GM23338 (cell line): ENCODE measurements around the gene CIAPIN1. TPM values are rescaled to one million over a fixed set of nuclear protein-coding genes. Genes with fewer than 3 reads are reported as not detected.

Experiments used
- ATAC-seq: fragments of 200-7000 bp; cut with Tn5 transposase; 3 replicates; pipeline ENCODE4 v1.9.1; 2020
- DNase-seq: peaks from one replicate; pipeline ENCODE4 v3.0.0-alpha.2; 2015; ENCODE audit warnings: low spot score
- H2AFZ ChIP-seq: fragments of 200-600 bp; sonication (generic); 2 replicates; pipeline ENCODE4 v1.8.0; 2016; ENCODE audit warnings: antibody characterized with exemption, mild to moderate bottlenecking, moderate library complexity
- H3F3A ChIP-seq: fragments of 200-600 bp; sonication (generic); replicated peaks from 2 replicates; pipeline ENCODE4 v1.8.0; 2017; ENCODE audit warnings: antibody characterized with exemption, mixed run types, low read depth
- H3K27ac ChIP-seq: fragments of 200-600 bp; sonication (generic); 2 replicates; pipeline ENCODE4 v1.6.1; 2016; ENCODE audit warnings: low read depth
- H3K27me3 ChIP-seq: fragments of 200-600 bp; sonication (generic); 2 replicates; pipeline ENCODE4 v1.8.0; 2016; ENCODE audit warnings: mild to moderate bottlenecking, mixed run types, moderate library complexity; ENCODE audit not compliant: insufficient read depth
- H3K36me3 ChIP-seq: fragments of 200-600 bp; sonication (generic); 2 replicates; pipeline ENCODE4 v1.8.0; 2016; ENCODE audit warnings: mild to moderate bottlenecking; ENCODE audit not compliant: insufficient read depth
- H3K4me1 ChIP-seq: fragments of 200-600 bp; sonication (generic); 2 replicates; pipeline ENCODE4 v1.8.0; 2016; ENCODE audit warnings: mild to moderate bottlenecking, moderate library complexity; ENCODE audit not compliant: insufficient read depth
- H3K4me2 ChIP-seq: fragments of 200-600 bp; sonication (generic); 2 replicates; pipeline ENCODE4 v1.7.1; 2017; ENCODE audit warnings: mixed run types
- H3K4me3 ChIP-seq: fragments of 200-600 bp; sonication (generic); 2 replicates; pipeline ENCODE4 v1.6.1; 2016; ENCODE audit warnings: mixed run types
- H3K79me2 ChIP-seq: fragments of 200-600 bp; sonication (generic); replicated peaks from 2 replicates; pipeline ENCODE4 v1.8.0; 2017; ENCODE audit warnings: mild to moderate bottlenecking; ENCODE audit not compliant: insufficient read depth
- H3K9me2 ChIP-seq: fragments of 200-600 bp; sonication (generic); 2 replicates; pipeline ENCODE4 v1.8.0; 2017; ENCODE audit not compliant: insufficient read depth
- H4K20me1 ChIP-seq: fragments of 200-600 bp; sonication (generic); replicated peaks from 2 replicates; pipeline ENCODE4 v1.8.0; 2017; ENCODE audit warnings: mild to moderate bottlenecking; ENCODE audit not compliant: insufficient read depth
- H3K27ac Mint-ChIP-seq: 2 replicates; pipeline ENCODE4 v1.8.0; 2020; ENCODE audit warnings: inconsistent platforms, mild to moderate bottlenecking, moderate library complexity, mixed read lengths
- H3K27me3 Mint-ChIP-seq: 3 replicates; pipeline ENCODE4 v1.8.0; 2022; ENCODE audit warnings: low read depth, mild to moderate bottlenecking, moderate library complexity, mixed read lengths, inconsistent platforms; ENCODE audit not compliant: insufficient read depth, poor library complexity
- H3K36me3 Mint-ChIP-seq: 3 replicates; pipeline ENCODE4 v1.8.0; 2021; ENCODE audit warnings: low read depth, mild to moderate bottlenecking, inconsistent platforms, moderate library complexity, mixed read lengths
- H3K4me1 Mint-ChIP-seq: 3 replicates; pipeline ENCODE4 v1.8.0; 2020; ENCODE audit warnings: mild to moderate bottlenecking, inconsistent platforms, mixed read lengths
- H3K4me3 Mint-ChIP-seq: 3 replicates; pipeline ENCODE4 v1.8.0; 2021; ENCODE audit warnings: moderate library complexity, mild to moderate bottlenecking, inconsistent platforms, mixed read lengths
- H3K9me3 Mint-ChIP-seq: 3 replicates; pipeline ENCODE4 v1.8.0; 2020; ENCODE audit warnings: moderate library complexity, mild to moderate bottlenecking, inconsistent platforms, mixed read lengths
- CREB1 ChIP-seq: fragments of 250-450 bp; sonication (Bioruptor Pico); IDR thresholded peaks from 2 replicates; pipeline ENCODE4 v1.5.0; 2020; ENCODE audit warnings: low read depth, mild to moderate bottlenecking, moderate library complexity
- EZH2phosphoT487 ChIP-seq: fragments of 200-600 bp; sonication (generic); IDR thresholded peaks from one replicate; pipeline ENCODE4 v1.8.1; 2018; ENCODE audit warnings: antibody characterized with exemption; ENCODE audit not compliant: unreplicated experiment
- ZNF331 ChIP-seq: fragments of 250-450 bp; sonication (Bioruptor Pico); IDR thresholded peaks from 2 replicates; pipeline ENCODE4 v1.5.0; 2020; ENCODE audit warnings: low read depth, mild to moderate bottlenecking, moderate library complexity
- ZNF462 ChIP-seq: fragments of 250-450 bp; sonication (Bioruptor Pico); IDR thresholded peaks from 2 replicates; pipeline ENCODE4 v1.5.0; 2020; ENCODE audit warnings: mild to moderate bottlenecking, moderate library complexity
- polyA plus RNA-seq: library from polyadenylated mRNA; unstranded; fragments of >200 nt; fragmentation: Nextera tagmentation; extraction: Ambion mirVana; gene quantifications from 2 replicates; pipeline ENCODE4 v1.2.1, GENCODE V29; 2016
- total RNA-seq: library from RNA; depleted of rRNA; stranded (reverse); fragments of >200 nt; shearing (Covaris generic); gene quantifications from 2 replicates; pipeline ENCODE4 v1.2.3, GENCODE V29; 2014
- TF ChIP-seq, protein P1 (sequence below), 2 experiments: fragments of 200-600 bp in 1 of 2; sonication (generic) in 1 of 2; conservative IDR thresholded peaks; 2 replicates each; pipeline versions ENCODE4 v1.5.1 to v1.6.1; 2016 to 2017; ENCODE audit warnings: antibody characterized with exemption in 2 of 2, low read depth in 2 of 2, mild to moderate bottlenecking in 2 of 2, moderate library complexity in 1 of 2
- TF ChIP-seq, protein P2 (sequence below): IDR thresholded peaks from 2 replicates; pipeline ENCODE4 v1.6.1; 2016; ENCODE audit warnings: antibody characterized with exemption
- TF ChIP-seq, protein P3 (sequence below): IDR thresholded peaks from one replicate; pipeline ENCODE4 v1.6.1; 2018; ENCODE audit warnings: antibody characterized with exemption; ENCODE audit not compliant: unreplicated experiment

CIAPIN1 gene
- total and polyA plus RNA-seq, 2 experiments from 2014 or later = 36.5 to 75.4 TPM

DNA sequence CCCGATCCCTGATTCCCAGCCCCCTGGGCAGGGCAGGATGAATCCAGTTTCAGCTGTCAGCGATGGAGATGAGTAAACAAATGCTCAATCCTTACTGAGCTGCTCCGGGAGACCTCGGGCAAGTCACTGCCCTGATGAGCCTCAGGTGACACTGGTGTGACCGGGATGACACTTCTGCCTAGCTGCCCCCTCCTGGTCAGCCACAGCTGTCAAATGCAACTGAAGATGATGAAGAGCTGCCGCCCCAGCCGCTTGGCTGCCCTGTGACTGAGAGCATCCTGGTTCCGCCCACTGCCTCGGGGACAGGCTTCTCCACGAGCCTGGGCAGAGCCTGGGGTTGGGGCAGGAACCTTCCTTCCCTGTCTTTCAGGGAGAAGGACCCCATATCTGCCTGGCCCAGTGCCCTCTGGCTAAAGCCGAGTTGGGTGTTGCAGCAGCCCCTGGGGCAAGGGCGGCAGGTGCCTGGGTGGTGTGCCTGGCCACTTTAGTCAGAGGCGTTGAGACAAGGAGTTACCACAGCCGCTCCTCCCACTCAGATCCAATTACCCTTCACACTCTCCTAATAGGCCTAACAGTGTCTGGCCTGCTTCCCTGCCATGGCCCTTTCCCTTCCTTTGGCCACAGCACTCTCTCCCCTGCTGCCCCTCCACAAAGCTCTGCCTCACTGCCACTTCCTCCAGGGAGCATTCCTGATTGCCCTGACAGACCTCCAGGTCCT lies 37.2 kb downstream of the CIAPIN1 start:
- TF ChIP-seq, protein P1, sequence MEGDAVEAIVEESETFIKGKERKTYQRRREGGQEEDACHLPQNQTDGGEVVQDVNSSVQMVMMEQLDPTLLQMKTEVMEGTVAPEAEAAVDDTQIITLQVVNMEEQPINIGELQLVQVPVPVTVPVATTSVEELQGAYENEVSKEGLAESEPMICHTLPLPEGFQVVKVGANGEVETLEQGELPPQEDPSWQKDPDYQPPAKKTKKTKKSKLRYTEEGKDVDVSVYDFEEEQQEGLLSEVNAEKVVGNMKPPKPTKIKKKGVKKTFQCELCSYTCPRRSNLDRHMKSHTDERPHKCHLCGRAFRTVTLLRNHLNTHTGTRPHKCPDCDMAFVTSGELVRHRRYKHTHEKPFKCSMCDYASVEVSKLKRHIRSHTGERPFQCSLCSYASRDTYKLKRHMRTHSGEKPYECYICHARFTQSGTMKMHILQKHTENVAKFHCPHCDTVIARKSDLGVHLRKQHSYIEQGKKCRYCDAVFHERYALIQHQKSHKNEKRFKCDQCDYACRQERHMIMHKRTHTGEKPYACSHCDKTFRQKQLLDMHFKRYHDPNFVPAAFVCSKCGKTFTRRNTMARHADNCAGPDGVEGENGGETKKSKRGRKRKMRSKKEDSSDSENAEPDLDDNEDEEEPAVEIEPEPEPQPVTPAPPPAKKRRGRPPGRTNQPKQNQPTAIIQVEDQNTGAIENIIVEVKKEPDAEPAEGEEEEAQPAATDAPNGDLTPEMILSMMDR (conservative IDR thresholded peaks at IDR 0.05; ENCODE audit: low read depth in 2 of 2) = peak in 1 of 2 experiments; percentile 37; a peak in 1 of 4 replicates
- no peak for TF ChIP-seq ZNF331 (CRISPR knock-in tag)
- Histone ChIP-seq H3K36me3 (no peaks in the 10 kb centered on the region), H3K4me3 (no peak overlapping the region), H3K27me3 (no peaks in the 10 kb centered on the region), H3F3A (no peaks in the 10 kb centered on the region), H2AFZ (no peak overlapping the region), H3K4me2 (no peak overlapping the region), H3K4me1 (no peaks in the 10 kb centered on the region), H3K9me2 (0 out of 2 replicates have a peak, but pooled peaks cover 4% of the 10 kb centered on the region), H3K79me2 (no peaks in the 10 kb centered on the region), H3K27ac (no peak overlapping the region), H4K20me1 (no peaks in the 10 kb centered on the region)
- ATAC-seq (peak; percentile 71), DNase-seq (no peak)
- Mint-ChIP-seq H3K9me3 (no peaks in the 10 kb centered on the region), H3K36me3 (no peaks in the 10 kb centered on the region), H3K27ac (no peak overlapping the region), H3K27me3 (peaks cover 3% of the 10 kb centered on the region), H3K4me3 (no peak overlapping the region), H3K4me1 (peaks cover 5% of the 10 kb centered on the region; the same call in 1 of the 3 replicates)

- H3K27me3 Mint-ChIP-seq = peaks cover 9% of the 10 kb centered on the region
- no peak for ATAC-seq
- no peaks in the 10 kb centered on the region for H4K20me1 ChIP-seq
- H3K36me3 Mint-ChIP-seq = no peaks in the 10 kb centered on the region
- H3K27ac ChIP-seq = no peak overlapping the region
- no peak overlapping the region for H3K4me2 ChIP-seq
- H3K36me3 ChIP-seq = no peaks in the 10 kb centered on the region
- no peak overlapping the region for H3K27ac Mint-ChIP-seq
- H3K4me3 ChIP-seq = no peak overlapping the region
- no peaks in the 10 kb centered on the region for H3F3A ChIP-seq
- H3K4me3 Mint-ChIP-seq = no peak overlapping the region; the same call in 2 of the 3 replicates
- H2AFZ ChIP-seq = no peak overlapping the region
- DNase-seq = no peak
- no peaks in the 10 kb centered on the region for H3K27me3 ChIP-seq
- 0 out of 2 replicates have a peak, but pooled peaks cover 4% of the 10 kb centered on the region for H3K9me2 ChIP-seq
- H3K4me1 ChIP-seq = no peaks in the 10 kb centered on the region
- H3K79me2 ChIP-seq = no peaks in the 10 kb centered on the region
- no peaks in the 10 kb centered on the region for H3K9me3 Mint-ChIP-seq
- H3K4me1 Mint-ChIP-seq = peaks cover 5% of the 10 kb centered on the region; the same call in 1 of the 3 replicates
- TF ChIP-seq CREB1 (CRISPR knock-in tag) = no peak
- TF ChIP-seq, protein P2, sequence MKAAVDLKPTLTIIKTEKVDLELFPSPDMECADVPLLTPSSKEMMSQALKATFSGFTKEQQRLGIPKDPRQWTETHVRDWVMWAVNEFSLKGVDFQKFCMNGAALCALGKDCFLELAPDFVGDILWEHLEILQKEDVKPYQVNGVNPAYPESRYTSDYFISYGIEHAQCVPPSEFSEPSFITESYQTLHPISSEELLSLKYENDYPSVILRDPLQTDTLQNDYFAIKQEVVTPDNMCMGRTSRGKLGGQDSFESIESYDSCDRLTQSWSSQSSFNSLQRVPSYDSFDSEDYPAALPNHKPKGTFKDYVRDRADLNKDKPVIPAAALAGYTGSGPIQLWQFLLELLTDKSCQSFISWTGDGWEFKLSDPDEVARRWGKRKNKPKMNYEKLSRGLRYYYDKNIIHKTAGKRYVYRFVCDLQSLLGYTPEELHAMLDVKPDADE = no peak
- no peak for TF ChIP-seq EZH2phosphoT487
- no peak for TF ChIP-seq ZNF462
- TF ChIP-seq, protein P3, sequence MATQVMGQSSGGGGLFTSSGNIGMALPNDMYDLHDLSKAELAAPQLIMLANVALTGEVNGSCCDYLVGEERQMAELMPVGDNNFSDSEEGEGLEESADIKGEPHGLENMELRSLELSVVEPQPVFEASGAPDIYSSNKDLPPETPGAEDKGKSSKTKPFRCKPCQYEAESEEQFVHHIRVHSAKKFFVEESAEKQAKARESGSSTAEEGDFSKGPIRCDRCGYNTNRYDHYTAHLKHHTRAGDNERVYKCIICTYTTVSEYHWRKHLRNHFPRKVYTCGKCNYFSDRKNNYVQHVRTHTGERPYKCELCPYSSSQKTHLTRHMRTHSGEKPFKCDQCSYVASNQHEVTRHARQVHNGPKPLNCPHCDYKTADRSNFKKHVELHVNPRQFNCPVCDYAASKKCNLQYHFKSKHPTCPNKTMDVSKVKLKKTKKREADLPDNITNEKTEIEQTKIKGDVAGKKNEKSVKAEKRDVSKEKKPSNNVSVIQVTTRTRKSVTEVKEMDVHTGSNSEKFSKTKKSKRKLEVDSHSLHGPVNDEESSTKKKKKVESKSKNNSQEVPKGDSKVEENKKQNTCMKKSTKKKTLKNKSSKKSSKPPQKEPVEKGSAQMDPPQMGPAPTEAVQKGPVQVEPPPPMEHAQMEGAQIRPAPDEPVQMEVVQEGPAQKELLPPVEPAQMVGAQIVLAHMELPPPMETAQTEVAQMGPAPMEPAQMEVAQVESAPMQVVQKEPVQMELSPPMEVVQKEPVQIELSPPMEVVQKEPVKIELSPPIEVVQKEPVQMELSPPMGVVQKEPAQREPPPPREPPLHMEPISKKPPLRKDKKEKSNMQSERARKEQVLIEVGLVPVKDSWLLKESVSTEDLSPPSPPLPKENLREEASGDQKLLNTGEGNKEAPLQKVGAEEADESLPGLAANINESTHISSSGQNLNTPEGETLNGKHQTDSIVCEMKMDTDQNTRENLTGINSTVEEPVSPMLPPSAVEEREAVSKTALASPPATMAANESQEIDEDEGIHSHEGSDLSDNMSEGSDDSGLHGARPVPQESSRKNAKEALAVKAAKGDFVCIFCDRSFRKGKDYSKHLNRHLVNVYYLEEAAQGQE = no peak
These were observed 38.1 kb downstream of the CIAPIN1 start for GRCh38 chr16:57409065-57409464.
